ENCODE data around the gene OSR1. TPM values are rescaled to one million over a fixed set of nuclear protein-coding genes. Genes with fewer than 3 reads are reported as not detected.

Gene OSR1
- total RNA-seq, 2 donors from 2014 or later, result 59.7 to 67.9 TPM

GRCh38 chr2:19301706-19302105 is 56.7 kb downstream of the OSR1 start:
- intact Hi-C loops (cut with DNase I), result no loop called here

More at GRCh38 chr2:19301706-19302105, 56.7 kb downstream of the OSR1 start:
- DNase-seq (no peak), ATAC-seq (no peak)

Small RNA genes lying within 50 kb of the gene (microRNA-seq; reads per million reads assigned to microRNA genes)
- 3.0 to 6.0 reads per million in 2 donors for gene MIR4757
